HEK293T (cell line): ENCODE data around the gene GSDME.

Source experiments
- BHLHE40 ChIP-seq: fragments of 450-650 bp; IDR thresholded peaks from 2 replicates; pipeline ENCODE4 v1.6.1; 2016; ENCODE audit warnings: mild to moderate bottlenecking, moderate library complexity, borderline replicate concordance
- FOXA1 ChIP-seq: fragments of 450-650 bp; IDR thresholded peaks from 2 replicates; pipeline ENCODE4 v1.6.1; 2016; ENCODE audit warnings: mild to moderate bottlenecking
- FOXK2 ChIP-seq: fragments of 450-650 bp; IDR thresholded peaks from 2 replicates; pipeline ENCODE4 v1.6.1; 2016; ENCODE audit warnings: mild to moderate bottlenecking
- FOXM1 ChIP-seq: fragments of 450-650 bp; IDR thresholded peaks from 2 replicates; pipeline ENCODE4 v1.6.1; 2017; ENCODE audit warnings: mild to moderate bottlenecking, borderline replicate concordance
- HDGF ChIP-seq: fragments of 450-650 bp; IDR thresholded peaks from 2 replicates; pipeline ENCODE4 v1.6.1; 2017; ENCODE audit warnings: antibody characterized with exemption, borderline replicate concordance
- L3MBTL2 ChIP-seq: fragments of 450-650 bp; conservative IDR thresholded peaks from 2 replicates; pipeline ENCODE4 v1.6.1; 2016; ENCODE audit warnings: mild to moderate bottlenecking
- LEF1 ChIP-seq: fragments of 450-650 bp; IDR thresholded peaks from 2 replicates; pipeline ENCODE4 v1.6.1; 2017; ENCODE audit warnings: mild to moderate bottlenecking, borderline replicate concordance
- SP1 ChIP-seq: fragments of 450-650 bp; IDR thresholded peaks from 2 replicates; pipeline ENCODE4 v1.6.1; 2017
- SUZ12 ChIP-seq: fragments of 450-650 bp; IDR thresholded peaks from 2 replicates; pipeline ENCODE4 v1.6.1; 2016; ENCODE audit warnings: mild to moderate bottlenecking
- TARDBP ChIP-seq: fragments of 450-650 bp; IDR thresholded peaks from 2 replicates; pipeline ENCODE4 v1.6.1; 2016
- ZNF384 ChIP-seq: fragments of 450-650 bp; IDR thresholded peaks from 2 replicates; pipeline ENCODE4 v1.6.1; 2016

DNA sequence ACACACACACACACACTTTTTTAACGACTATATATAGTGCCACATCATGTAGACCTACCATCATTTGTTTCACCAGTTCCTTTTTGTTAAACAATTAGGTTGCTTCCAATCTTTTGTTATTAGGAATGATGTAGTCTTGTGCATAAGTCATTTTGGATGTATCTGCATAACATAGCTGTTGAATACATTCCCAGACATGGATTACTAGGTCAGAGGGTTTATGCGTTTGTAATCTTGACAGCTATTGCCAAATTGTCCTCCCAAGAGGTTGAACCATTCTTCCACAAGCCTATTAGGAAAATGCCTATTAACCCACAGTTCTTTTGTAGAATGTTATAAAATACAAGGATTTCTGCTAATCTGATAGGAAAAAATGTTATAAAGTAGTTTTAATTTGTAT lies 96.7 kb downstream of the GSDME start:
- TF ChIP-seq SUZ12 (no peak), BHLHE40 (no peak), L3MBTL2 (no peak), SP1 (no peak), ZNF384 (no peak), FOXK2 (no peak), FOXM1 (no peak), FOXA1 (no peak), TARDBP (no peak), HDGF (no peak), LEF1 (no peak)
